DLD1 (cell line): ENCODE measurements around the gene ATP6V0E1.

Experiments
- in situ Hi-C: cut with HindIII; loops from 2 replicates; pipeline ENCODE4 v1.10.0; 2017; ENCODE audit warnings: low sequenced_read_pairs

The ATP6V0E1 gene

DNA sequence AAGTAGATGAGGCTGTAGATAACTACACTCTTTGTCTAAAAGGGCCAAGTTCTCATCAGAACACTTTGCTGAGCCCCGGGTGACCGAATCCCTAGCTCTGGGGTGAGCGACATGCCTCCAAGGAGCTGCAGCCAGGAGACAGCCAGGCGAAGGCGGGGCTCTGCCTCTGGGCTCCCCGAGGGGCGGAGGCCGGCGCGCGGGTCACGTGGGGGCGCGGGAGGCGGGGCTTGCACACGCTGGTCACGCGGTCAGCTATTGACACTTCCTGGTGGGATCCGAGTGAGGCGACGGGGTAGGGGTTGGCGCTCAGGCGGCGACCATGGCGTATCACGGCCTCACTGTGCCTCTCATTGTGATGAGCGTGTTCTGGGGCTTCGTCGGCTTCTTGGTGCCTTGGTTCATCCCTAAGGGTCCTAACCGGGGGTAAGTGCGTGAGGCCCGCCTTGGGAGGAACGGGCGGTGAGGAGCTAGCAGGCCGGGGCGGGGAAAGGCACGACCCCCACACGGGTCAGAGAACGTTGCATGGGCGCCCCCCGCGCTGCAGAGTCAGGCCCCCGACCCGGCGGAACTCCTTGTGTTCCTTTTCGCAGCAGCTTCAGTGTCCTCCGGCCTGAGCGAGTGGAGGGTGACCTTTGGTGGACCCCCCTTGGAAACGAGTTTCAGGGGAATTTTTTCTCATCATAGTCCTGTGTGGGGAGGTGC lies at the start of gene ATP6V0E1:
ATP6V0E1 (plus strand) TSS at position 230 of the 702 bp plus-strand sequence; CDS start at position 320, 90 bp downstream.
- in situ Hi-C loops: no loop called here

DNA sequence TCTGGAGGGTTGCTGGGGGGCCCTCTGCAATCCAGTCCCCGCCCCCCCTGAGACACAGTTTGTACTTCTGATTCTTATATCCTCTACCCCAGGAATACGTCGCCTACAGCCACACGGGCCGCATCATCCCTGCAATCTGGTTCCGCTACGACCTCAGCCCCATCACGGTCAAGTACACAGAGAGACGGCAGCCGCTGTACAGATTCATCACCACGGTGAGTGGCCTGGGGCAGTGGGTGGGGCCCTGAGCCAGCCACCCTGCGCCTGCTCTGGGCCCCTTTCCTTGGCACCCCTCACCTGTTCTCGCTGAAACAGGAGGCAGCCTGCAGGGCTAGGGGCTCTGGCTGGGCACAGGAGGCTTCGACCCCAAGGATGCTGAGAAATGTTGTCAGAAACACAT lies 48.5 kb upstream of the ATP6V0E1 start:
- in situ Hi-C loops: no loop called here

DNA sequence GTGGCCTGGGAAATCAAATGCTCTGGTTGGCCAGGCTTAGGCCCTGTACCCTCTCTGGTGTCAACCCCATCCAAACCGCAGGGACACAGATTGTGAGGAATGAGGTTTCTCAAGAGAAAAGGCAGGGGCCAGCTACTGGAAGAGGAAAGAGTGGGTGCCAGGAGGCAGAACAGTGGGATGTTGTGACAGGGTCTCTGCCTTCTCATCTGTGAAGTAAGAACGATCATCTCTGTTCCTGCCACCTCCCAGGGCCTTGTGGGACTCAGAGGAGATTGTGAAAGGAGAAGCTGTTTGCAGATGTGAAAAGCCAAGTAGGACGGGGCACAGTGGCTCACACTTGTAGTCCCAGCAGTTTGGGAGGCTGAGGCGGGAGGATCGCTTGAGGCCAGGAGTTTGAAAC lies 47.2 kb upstream of the ATP6V0E1 start:
- in situ Hi-C loops: no loop called here

DNA sequence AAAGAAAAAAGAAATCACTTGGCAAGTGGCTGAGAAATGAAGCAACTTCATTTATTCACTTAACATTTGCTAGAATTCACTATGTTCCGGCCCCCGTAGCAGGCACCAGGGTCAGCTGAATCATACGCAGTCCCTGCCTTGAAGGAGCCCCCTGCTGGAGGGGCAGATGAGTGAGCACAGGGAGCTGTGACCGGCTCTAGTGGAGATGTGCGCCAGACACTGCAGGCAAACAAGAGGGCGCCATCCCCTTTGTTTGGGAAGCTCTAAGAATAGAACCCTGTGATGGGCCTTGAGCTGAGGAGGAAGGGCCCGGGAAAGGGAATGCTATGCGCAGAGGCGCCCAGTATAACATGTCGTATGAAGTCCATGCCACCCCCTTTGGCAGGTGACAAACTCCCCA lies 44.5 kb upstream of the ATP6V0E1 start:
- in situ Hi-C loops: no loop called here

DNA sequence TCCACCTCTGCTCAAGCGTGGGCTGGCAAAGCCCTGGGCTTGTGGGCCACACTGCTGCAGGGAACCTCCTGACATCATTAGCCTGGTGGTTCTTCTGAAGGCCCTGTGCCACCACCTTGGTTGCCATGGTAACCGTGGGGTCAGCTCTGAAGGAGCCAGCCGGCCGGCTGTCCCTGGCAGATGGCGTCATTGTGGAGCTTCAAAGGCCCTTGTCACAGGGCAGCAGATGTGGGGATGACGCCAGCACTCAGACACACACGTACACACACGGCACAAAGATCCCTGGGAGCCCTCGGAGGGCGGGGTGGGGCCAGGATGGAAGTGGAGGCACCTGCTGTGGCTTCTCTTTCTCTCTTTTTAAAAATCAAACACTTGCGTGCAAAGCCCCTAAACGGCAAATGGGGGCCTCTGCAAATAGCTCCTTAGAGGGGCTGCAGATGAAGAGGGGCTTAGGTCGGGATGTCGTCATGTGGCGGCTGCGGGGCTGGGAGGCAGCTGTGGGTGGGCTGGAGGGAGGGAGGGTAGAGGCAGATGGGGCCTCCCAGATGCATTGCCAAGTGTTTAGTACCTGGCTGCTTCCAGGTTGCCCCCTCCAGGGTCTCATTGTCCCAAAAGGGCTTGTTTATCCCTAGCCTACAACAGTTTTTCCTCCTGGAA lies 43.8 kb upstream of the ATP6V0E1 start:
- in situ Hi-C loops: no loop called here

DNA sequence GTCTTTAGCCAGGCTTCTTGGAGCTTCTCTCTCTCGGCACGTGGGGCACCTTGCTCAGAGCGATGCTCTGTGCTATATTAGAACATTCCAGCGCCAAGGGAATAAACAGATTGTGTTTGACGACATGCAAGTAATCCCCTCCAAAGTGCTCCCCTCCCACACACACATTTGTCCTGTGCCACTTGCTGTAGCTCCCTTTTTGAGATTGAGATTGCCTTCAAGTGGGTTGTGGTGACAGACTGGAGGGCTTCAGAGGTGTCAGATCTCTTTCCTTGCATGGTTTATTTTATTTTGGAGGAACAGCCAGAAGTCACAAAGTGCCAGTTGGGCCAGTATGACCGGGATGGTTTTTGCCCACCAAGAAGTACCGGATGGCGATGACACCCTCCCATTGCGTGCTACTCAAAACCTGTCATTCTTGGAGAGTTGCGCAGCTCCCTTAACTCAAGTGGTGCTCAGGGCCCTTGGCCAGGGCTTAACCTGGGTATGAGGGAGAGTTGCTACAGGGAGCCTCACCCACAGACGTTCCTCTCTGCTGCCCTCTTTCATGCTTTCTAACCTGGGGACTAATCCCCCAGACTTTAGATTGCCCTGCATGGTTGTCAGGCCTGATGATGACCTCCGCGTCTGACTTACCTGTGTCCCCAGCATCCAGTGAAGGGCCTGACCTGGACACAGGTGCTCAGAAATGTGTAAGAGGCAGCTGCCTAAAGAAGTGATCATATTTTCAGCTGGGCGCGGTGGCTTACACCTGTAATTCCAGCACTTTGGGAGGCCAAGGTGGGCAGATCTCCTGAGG lies 43.1 kb upstream of the ATP6V0E1 start:
- in situ Hi-C loops: no loop called here

DNA sequence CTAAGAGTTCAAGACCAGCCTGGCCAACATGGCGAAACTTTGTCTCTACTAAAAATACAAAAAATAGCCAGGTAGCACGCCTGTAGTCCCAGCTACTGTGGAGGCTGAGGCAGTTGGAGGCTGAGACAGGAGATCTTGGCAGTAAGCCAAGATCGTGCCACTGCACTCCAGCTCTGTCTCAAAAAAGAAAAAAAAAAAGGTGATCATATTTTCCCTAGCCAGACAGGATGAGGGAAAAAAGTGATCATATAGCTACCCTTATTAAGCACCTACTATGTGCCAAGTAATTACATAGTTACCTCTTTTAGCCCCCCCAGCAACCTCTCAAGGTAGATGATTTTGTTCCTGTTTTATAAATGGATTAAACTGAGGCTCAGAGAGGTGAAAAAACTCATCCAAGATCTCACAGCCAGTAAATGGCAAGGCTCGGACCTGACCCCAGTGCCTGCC lies 42.5 kb upstream of the ATP6V0E1 start:
- in situ Hi-C loops: no loop called here

DNA sequence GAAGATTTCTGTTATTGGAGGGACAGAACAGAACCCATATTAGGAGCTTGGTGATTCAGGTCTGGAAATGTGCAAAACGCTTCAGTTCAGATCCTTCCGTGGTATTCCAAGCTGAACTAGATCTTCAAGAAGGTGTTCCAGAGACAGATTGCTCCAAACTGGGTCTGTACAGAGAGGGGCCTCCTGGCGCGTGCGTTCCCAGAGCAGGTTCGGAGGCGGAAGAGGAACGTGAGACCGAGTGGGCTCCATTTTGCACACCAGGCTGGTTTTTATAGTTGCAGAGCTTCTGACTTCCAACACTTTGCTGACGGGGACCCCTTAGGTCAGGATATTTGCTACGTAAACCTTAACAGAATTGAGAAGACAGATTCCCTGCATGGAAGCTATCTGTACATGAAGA lies 41.0 kb upstream of the ATP6V0E1 start:
- in situ Hi-C loops: no loop called here

DNA sequence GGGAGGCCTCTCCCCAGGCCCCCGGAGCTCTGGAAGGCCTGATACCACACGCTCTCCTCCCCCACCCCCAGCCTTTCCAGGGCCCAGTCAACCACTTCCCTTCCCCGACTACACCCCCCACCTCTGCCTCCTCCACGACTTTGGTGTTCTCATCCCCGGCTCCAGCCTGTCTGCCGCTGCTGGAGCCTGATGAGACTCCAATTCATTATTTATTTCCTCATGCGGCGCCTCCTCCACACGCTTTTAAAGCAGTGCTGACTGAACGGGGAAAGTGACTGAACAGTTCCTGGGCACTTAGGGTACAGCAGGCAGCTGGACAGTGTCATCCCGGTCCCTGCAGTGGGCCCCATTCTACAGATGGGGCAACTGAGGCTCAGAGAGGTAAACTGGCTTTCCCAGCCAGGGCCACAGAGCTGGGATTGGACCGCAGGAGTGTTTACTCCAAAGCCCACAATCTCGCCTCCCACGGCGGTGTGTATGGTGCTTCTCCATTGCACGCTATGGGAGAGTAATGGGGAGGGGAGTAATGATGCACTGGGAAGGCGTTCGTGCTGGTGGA lies 40.2 kb upstream of the ATP6V0E1 start:
- in situ Hi-C loops: no loop called here

DNA sequence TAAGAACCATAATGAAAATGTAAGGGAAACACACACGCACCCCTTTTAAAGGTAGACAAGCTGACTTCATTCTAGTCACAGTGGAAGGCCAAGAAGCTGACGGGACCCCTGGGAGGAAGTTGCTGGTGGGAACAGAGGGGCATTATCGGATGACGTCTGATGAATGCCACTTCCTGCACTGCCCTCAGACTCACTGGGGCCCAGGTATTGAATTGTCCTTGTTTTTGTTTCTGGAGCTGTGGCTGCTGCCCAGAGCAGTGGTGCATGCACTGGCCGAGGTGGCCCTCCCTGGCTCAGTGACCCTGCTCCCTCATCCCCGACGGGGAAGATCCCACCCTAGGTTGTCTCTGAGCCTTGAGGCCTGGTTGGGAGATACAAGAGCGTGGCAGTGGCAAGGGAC lies 39.7 kb upstream of the ATP6V0E1 start:
- in situ Hi-C loops: no loop called here

DNA sequence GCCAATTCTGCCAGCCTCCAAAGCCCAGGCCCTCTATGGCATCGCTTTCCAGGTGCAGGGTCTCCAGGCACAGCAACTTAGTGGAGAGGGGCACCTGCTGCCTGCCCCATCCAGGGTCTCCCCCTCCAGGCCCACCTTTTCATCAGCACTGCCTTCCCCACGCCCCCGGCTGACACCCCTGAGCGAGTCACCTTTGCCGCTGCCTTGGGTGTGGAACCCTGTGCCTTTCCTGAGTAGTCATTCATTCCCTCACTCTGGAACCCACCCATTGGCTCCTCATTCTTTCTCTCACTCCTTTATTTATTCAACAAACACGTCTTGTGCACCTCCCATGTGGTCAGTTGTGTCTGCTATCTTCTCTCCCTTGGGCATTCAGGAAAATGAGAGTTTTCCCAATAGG lies 38.8 kb upstream of the ATP6V0E1 start:
- in situ Hi-C loops: no loop called here

DNA sequence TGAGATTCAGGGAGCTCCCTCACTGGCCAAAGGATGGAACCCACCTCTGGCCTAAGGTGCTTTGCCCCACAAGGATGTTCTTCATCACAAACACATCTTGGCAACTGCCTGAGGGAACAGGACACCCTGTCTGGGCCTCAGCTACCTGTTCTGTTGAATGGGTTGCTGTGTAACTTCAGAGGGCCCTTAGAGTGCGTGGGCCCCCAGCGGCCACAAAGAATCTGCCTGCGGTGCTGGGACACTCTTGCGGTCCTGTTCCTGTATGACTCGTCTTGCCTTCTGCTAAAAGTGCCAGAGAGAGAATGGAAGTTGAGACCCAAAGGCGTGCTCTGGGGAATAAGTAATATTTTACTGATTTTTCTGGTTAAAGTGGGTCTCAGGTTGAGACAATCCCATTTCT lies 38.4 kb upstream of the ATP6V0E1 start:
- in situ Hi-C loops: no loop called here

DNA sequence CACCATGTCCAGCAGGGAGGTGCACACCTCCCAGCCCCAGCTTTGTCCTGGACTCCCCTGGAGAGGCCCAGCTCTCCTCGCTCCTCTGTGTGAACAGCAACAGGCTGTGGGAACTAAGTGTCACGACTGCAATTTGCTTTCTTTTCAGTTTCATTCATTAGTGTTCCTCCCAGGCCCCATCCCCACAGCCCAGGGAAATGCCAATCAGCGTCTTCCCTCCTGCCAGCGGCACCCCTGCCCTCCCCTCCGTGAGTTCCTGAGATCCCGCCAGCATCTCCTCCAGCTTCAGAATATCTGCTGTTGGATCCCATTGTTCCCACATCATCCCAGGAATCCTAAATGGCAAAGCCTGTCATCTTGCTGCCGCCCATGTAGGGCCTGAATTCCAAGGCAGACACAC lies 37.4 kb upstream of the ATP6V0E1 start:
- in situ Hi-C loops: no loop called here

DNA sequence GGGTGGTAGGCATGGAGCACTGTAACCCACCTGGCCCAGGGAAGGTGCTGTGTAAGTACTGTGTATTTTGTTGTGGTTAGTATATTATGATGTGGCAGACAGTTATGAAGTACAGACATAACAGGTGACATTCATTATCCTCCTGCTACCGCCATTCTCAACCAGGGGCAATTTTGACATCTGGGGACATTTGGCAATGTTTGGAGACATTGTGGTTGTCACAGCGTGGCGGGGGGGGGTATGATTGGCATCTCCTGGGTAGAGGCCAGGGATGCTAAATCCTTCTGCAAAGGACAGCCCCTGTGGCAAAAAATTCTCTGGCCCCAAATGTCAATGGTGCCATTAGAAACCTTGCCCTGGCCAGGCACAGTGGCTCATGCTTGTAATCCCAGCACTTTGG lies 34.1 kb upstream of the ATP6V0E1 start:
- in situ Hi-C loops: no loop called here

DNA sequence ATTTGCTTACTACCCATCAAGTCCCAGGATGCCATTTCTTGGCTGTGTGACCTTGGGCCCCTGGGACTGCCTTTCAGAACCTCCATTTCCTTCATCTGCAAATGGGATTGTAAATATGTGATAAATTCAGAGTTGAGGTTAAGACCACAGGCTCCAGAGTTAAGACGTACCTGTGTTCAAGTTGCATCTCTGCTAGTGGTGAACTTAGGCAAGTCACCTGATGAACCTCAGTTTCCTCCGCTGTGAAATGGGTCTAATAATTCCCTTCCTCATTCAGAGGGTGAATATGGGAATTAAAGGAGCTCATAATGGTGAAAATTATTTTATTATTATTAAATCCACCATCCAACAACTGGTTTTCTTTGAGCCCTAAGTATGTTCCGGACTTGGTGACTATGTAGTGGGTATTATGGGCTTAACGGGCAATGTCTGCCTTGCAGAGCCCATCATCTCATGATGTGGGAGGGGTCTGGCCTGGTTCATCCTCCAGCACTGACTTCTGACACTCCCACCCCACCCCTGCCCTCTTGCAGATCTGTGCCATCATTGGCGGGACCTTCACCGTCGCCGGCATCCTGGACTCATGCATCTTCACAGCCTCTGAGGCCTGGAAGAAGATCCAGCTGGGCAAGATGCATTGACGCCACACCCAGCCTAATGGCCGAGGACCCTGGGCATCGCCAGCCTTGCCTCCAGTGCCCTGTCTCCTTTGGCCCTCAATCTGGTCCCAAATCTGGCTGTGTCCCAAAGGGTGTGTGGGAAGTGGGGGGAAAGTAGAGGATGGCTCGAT lies 33.2 kb upstream of the ATP6V0E1 start:
- in situ Hi-C loops: no loop called here

DNA sequence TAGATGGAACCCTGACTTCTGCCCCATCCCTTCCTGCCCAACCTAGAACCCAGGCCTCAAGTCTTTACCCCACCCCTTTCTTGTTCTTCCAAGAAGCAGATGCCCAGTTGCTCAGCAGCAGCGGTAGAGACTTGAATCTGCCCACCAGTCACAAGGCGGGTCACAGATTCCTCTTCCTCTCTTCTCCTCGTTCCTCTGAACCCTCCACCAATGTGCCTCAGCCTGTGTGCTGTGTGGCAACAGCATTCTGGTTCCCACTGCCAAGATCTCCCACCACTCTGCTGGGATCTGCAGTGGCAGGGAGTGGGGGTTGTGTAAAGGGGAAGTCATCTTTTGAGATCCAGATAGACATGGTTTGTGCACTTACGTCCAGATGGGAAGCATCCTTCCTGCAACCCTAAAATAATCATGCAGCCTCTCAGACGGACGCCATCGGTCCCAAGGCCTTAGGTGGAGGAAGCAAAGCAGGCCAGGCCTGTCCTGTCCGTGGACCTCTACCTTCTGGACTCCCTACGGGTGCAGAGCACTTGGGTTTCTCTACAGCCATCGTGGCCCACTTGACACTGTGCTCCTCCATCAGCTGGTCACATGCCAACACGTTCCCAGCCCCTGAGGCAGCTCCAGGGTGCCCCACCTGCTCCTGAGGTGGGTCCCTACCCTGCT lies 32.1 kb upstream of the ATP6V0E1 start:
- in situ Hi-C loops: no loop called here

DNA sequence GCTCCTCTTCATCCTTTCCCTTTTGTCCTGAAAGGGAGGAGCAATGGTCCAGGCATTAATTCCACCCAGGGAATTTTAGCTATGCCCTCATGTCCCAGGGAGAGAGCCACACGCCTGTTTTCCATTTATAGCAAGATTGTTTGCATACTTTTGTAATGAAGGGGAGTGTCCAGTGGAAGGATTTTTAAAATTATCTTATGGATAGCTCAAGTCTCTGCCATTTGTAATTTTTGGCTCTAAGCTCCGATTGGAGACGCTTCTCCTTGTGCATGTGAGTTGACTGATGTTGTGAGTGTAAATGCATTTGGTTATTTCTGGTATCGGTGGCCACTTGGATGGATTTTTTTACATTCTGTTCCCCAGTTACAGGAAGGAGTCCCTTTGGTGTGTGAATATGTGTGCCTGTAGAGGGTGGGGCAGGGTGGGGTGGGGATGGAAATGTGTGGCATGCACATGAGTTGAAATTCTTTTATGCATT lies 31.5 kb upstream of the ATP6V0E1 start:
- in situ Hi-C loops: no loop called here

DNA sequence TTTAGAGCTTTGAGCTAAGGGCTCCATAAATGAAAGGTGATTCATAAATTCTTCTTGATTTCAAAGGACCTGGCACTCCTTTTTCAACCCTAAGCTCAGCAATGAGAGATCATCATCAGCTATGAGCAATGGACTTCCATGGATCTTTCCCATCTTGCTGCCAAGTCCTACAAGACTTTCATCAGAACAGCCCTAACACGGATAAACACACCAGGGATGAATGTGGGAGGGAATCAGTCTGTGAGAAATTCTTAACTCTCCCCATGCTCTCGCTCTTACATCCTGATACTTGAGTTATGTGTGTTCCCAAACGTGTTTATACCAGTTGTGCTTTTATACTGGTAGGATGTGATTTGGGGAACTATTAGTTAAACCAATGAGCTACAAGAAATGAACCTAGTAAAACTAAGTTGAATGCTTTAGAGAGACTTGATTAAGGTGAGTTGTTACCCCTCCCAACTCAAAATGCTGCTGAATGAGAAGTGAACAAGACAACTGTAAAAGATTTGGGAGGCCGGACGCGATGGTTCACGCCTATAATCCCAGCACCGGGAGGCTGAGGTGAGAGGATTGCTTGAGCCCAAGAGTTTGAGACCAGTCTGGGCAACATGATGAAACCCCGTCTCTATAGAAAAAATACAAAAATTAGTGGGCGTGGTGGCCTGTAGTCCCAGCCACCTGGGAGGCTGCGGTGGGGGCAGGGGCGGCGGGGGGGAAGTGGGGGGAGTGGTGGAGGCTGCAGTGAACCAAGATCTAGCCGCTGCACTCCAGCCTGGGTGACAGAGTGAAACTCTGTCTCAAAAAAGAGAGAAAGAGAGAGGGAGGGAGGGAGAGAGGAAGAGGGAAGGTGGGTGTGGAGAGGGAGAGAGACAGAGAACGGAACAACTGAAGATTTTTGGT lies 29.5 kb upstream of the ATP6V0E1 start:
- in situ Hi-C loops: no loop called here

DNA sequence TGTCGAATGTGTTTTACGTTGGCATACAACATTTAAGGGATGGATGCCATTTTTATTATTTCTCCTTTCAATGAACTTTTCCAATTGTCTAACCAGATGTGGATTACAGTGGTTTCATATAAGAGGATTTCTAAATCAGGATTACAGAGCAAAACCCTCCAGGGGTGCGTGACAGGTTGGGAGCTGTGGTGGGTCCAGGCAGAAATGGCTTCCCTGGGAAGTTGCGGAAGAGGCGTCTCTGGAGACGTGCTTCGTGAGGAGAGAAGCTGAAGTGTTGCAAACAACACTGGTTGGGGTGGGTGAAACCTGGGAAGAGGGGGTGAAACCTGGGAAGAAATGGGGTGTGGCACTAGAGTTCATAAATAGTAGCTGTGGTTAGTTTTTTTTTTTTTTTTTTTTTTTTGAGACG lies 28.8 kb upstream of the ATP6V0E1 start:
- in situ Hi-C loops: no loop called here
